ENCODE measurements around the gene STXBP1.

GRCh38 chr9:127568618-127568970 is 43.5 kb upstream of the STXBP1 start:
- TF ChIP-seq POLR2A (IDR thresholded peaks at IDR 0.05; ENCODE audit: low read depth, low read length) (no peak), POU2F2 (IDR thresholded peaks at IDR 0.05; ENCODE audit: low read depth, low read length) (no peak), TAF1 (IDR thresholded peaks at IDR 0.05; ENCODE audit: low read depth, low read length) (no peak), SPI1 (IDR thresholded peaks at IDR 0.05; ENCODE audit: low read depth, low read length) (no peak), POLR2AphosphoS5 (IDR thresholded peaks at IDR 0.05; ENCODE audit: low read depth, low read length) (no peak), PAX5 (IDR thresholded peaks at IDR 0.05; ENCODE audit: insufficient read depth, low read length, severe bottlenecking) (no peak)
